GM23338 (cell line): ENCODE results near the gene C11orf16.

Source experiments
- CREB1 ChIP-seq: fragments of 250-450 bp; sonication (Bioruptor Pico); IDR thresholded peaks from 2 replicates; pipeline ENCODE4 v1.5.0; 2020; ENCODE audit warnings: low read depth, mild to moderate bottlenecking, moderate library complexity
- CTCF ChIP-seq, 2 experiments: fragments of 200-600 bp in 1 of 2; sonication (generic) in 1 of 2; conservative IDR thresholded peaks; 2 replicates each; pipeline versions ENCODE4 v1.5.1 to v1.6.1; 2016 to 2017; ENCODE audit warnings: antibody characterized with exemption in 2 of 2, low read depth in 2 of 2, mild to moderate bottlenecking in 2 of 2, moderate library complexity in 1 of 2
- ETS1 ChIP-seq: IDR thresholded peaks from 2 replicates; pipeline ENCODE4 v1.6.1; 2016; ENCODE audit warnings: antibody characterized with exemption
- EZH2 ChIP-seq: fragments of 200-600 bp; sonication (generic); IDR thresholded peaks from one replicate; pipeline ENCODE4 v1.8.0; 2017; ENCODE audit warnings: antibody characterized with exemption, mild to moderate bottlenecking, low read depth; ENCODE audit not compliant: unreplicated experiment
- EZH2phosphoT487 ChIP-seq: fragments of 200-600 bp; sonication (generic); IDR thresholded peaks from one replicate; pipeline ENCODE4 v1.8.1; 2018; ENCODE audit warnings: antibody characterized with exemption; ENCODE audit not compliant: unreplicated experiment
- JUNB ChIP-seq: IDR thresholded peaks from one replicate; pipeline ENCODE4 v1.6.1; 2016; ENCODE audit warnings: antibody characterized with exemption; ENCODE audit not compliant: unreplicated experiment
- POLR2AphosphoS5 ChIP-seq: IDR thresholded peaks from 2 replicates; pipeline ENCODE4 v1.6.1; 2016; ENCODE audit warnings: antibody characterized with exemption, low read depth
- REST ChIP-seq: IDR thresholded peaks from one replicate; pipeline ENCODE4 v1.6.1; 2018; ENCODE audit warnings: antibody characterized with exemption; ENCODE audit not compliant: unreplicated experiment
- ZNF462 ChIP-seq: fragments of 250-450 bp; sonication (Bioruptor Pico); IDR thresholded peaks from 2 replicates; pipeline ENCODE4 v1.5.0; 2020; ENCODE audit warnings: mild to moderate bottlenecking, moderate library complexity

- no peak for TF ChIP-seq CTCF (conservative IDR thresholded peaks at IDR 0.05; ENCODE audit: low read depth in 2 of 2)
- TF ChIP-seq POLR2AphosphoS5: no peak
- TF ChIP-seq EZH2: no peak
- no peak for TF ChIP-seq ETS1
- no peak for TF ChIP-seq EZH2phosphoT487
- no peak for TF ChIP-seq ZNF462 (CRISPR knock-in tag)
- TF ChIP-seq CREB1 (CRISPR knock-in tag): no peak
- TF ChIP-seq REST: no peak
- TF ChIP-seq JUNB: no peak
These were observed 15.5 kb downstream of the C11orf16 start for GRCh38 chr11:8917157-8917825.
